ENCODE results near the gene CCDC9B.

Gene CCDC9B

GRCh38 chr15:40343512-40343911, 2.8 kb upstream of the CCDC9B start:
- FAIRE-seq: no peak

GRCh38 chr15:40342416-40343320, 1.9 kb upstream of the CCDC9B start:
- TF ChIP-seq CTCF (IDR thresholded peaks at IDR 0.05; ENCODE audit: insufficient read depth, missing control alignments): no peak
- FAIRE-seq (no peak), DNase-seq (ENCODE audit: insufficient read length, low spot score) (no peak)

More at GRCh38 chr15:40343512-40343911, 2.8 kb upstream of the CCDC9B start:
- no peak for DNase-seq (ENCODE audit: insufficient read length, low spot score)
- no peak for TF ChIP-seq CTCF (IDR thresholded peaks at IDR 0.05; ENCODE audit: insufficient read depth, missing control alignments)

GRCh38 chr15:40340038-40340739, 550 bp downstream of the CCDC9B start:
- no peak for DNase-seq (ENCODE audit: insufficient read length, low spot score)
- no peak for TF ChIP-seq CTCF (IDR thresholded peaks at IDR 0.05; ENCODE audit: insufficient read depth, missing control alignments)
- no peak for FAIRE-seq

GRCh38 chr15:40339621-40339945, 1.2 kb downstream of the CCDC9B start:
- no peak for FAIRE-seq
- DNase-seq (ENCODE audit: insufficient read length, low spot score): no peak
- peak; percentile 30 for TF ChIP-seq CTCF (IDR thresholded peaks at IDR 0.05; ENCODE audit: insufficient read depth, missing control alignments)

GRCh38 chr15:40338921-40339620, 1.7 kb downstream of the CCDC9B start:
- FAIRE-seq (no peak), DNase-seq (ENCODE audit: insufficient read length, low spot score) (no peak)
- TF ChIP-seq CTCF (IDR thresholded peaks at IDR 0.05; ENCODE audit: insufficient read depth, missing control alignments): no peak

GRCh38 chr15:40338041-40338657, 2.6 kb downstream of the CCDC9B start:
- peak; percentile 75 for TF ChIP-seq CTCF (IDR thresholded peaks at IDR 0.05; ENCODE audit: insufficient read depth, missing control alignments)
- peak; percentile 97 for DNase-seq (ENCODE audit: insufficient read length, low spot score)
- no peak for FAIRE-seq

All from D721Med (cell line).